Subcutaneous preadipocyte (primary cell): ENCODE data around the gene HNRNPA1L2. TPM values are rescaled to one million over a fixed set of nuclear protein-coding genes. Genes with fewer than 3 reads are reported as not detected.

Source experiments
- total RNA-seq: library from RNA; depleted of rRNA; stranded (reverse); fragments of >200 nt; gene quantifications from 2 replicates; pipeline ENCODE4 v1.2.3, GENCODE V29; 2012

Gene HNRNPA1L2
- total RNA-seq = 2.2 and 2.3 TPM in 2 replicates

GRCh38 chr13:52642131-52642530 is at the start of gene HNRNPA1L2:
Gene HNRNPA1L2, plus strand, starts transcription at chr13:52642431. Its CDS starts 62 bp downstream, at chr13:52642493.

GRCh38 chr13:52652196-52652979 is 10.2 kb downstream of the HNRNPA1L2 start, which contains the start of gene SUGT1:
Gene SUGT1, plus strand, starts transcription at chr13:52652836. Its CDS starts 85 bp downstream, at chr13:52652921.

Other genes starting within 250 kb of the HNRNPA1L2 start
- gene THSD1, start 236.3 kb upstream of the HNRNPA1L2 start, total RNA-seq = 14.3 and 19.9 TPM in 2 replicates
- 24.6 and 26.6 TPM in 2 replicates for gene VPS36, start 191.8 kb upstream of the HNRNPA1L2 start, total RNA-seq
- 31.2 and 36.8 TPM in 2 replicates for gene CKAP2, start 187.0 kb upstream of the HNRNPA1L2 start, total RNA-seq
- 24.3 and 34.8 TPM in 2 replicates for gene SUGT1, start 10.4 kb downstream of the HNRNPA1L2 start, total RNA-seq
- gene CNMD, start 97.4 kb downstream of the HNRNPA1L2 start, total RNA-seq = not detected in 2 replicates
- gene PCDH8, start 206.2 kb downstream of the HNRNPA1L2 start, total RNA-seq = not detected in 2 replicates